Epithelial cell of esophagus (primary cell): ENCODE measurements around the gene HELT.

ENCODE experiments used
- DNase-seq: peaks from one replicate; pipeline ENCODE4 v3.0.0; 2010; ENCODE audit warnings: low read depth
- H3K4me3 ChIP-seq: 2 replicates; pipeline ENCODE4 v1.5.1; 2011; ENCODE audit warnings: mild to moderate bottlenecking, low read length, control low read depth
- CTCF ChIP-seq: IDR thresholded peaks from 2 replicates; pipeline ENCODE4 v1.5.1; 2011; ENCODE audit warnings: low read depth, mild to moderate bottlenecking, low read length, control low read depth, inconsistent platforms; ENCODE audit not compliant: insufficient read depth; ENCODE audit errors: missing control alignments

HELT gene

GRCh38 chr4:185062606-185063005 is 44.3 kb downstream of the HELT start:
- H3K4me3 ChIP-seq, result no peak overlapping the region
- no peak for TF ChIP-seq CTCF
- DNase-seq, result no peak

GRCh38 chr4:185066179-185066578 is 47.9 kb downstream of the HELT start:
- DNase-seq, result no peak
- H3K4me3 ChIP-seq, result no peak overlapping the region
- no peak for TF ChIP-seq CTCF

GRCh38 chr4:185068837-185069236 is 50.5 kb downstream of the HELT start:
- no peak overlapping the region for H3K4me3 ChIP-seq
- no peak for DNase-seq
- no peak for TF ChIP-seq CTCF
